Raji (cell line): ENCODE results near the gene NRM.

Experiments used
- POLR2A ChIP-seq: IDR thresholded peaks from 2 replicates; pipeline ENCODE4 v1.6.1; 2011; ENCODE audit warnings: low read depth, low read length, control low read depth; ENCODE audit not compliant: insufficient read depth

The NRM gene, protein sequence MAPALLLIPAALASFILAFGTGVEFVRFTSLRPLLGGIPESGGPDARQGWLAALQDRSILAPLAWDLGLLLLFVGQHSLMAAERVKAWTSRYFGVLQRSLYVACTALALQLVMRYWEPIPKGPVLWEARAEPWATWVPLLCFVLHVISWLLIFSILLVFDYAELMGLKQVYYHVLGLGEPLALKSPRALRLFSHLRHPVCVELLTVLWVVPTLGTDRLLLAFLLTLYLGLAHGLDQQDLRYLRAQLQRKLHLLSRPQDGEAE

DNA sequence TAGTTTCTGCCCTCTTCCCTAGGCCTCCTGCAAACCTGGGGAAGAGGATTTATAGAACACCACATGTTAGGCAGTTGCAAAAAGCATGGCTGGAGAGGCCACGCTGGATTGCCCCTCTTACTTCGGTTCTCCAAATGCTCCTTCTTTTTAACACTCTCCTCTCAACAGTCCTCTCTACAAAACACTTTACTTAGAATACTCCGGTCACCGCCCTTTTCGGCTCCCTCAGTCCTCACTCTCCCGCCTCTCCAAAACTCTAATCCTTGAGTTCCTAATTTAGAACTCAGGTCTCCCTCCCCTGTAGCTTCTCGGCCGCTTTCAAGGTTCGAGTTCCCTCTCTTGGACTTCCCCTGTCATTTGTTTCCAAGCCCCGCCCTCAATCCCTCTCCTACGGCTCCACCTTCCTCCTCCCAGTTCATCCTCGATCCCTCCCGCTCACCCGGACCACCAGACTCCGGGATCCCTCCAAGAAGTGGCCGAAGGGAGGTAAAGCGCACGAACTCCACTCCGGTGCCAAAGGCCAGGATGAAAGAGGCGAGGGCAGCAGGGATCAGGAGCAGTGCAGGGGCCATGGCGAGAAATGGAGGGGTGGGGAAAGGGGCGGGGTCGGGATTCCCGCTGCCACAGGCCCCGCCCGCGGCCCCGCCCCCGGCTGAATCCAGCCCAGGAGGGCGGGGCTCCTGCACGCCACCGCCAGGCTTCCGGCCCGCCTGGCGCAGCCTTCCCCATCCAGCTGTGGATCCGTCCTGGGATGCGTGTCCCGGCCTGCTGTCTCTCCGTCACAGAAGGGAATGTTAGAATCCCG lies at the start of gene NRM:
Gene NRM, minus strand, starts transcription at position 582 of the 805 bp plus-strand sequence. Its CDS starts 10 bp downstream, at position 572.
- TF ChIP-seq POLR2A: peak; percentile 76

DNA sequence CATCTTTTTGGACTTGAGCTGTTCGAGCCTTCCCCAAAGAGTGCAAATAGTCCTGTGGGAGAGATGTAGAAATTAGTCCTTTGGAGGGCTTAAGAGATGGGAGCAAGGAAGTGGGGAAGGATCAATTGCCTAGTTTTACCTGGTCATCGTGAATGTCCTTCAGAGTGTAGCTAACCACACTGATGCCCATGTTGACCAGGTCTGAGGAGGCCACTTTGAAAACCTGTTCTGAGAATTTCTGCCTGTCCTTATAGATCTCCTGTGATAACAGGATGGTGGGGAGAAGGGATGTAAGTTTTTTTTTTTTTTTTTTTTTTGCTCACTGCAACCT lies 49.7 kb upstream of the NRM start:
- TF ChIP-seq POLR2A: no peak

DNA sequence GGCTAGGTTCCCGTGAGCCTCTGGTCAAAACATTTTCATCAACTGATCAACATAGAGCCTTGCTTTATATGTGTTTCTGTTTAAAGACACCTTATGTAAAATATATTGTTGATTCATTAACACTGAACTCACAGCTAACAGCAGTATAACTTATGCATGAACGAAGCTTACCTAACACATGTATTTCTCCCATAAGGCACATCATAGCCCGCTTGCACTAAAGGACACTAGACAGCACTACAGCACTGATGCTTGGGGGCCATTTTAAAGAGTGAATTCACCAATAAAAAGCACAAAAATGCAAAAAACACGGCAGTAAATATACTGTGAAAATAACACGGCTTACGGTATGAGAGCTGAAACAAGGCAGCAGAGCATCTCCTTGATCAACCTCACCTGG lies 47.7 kb upstream of the NRM start:
- no peak for TF ChIP-seq POLR2A

DNA sequence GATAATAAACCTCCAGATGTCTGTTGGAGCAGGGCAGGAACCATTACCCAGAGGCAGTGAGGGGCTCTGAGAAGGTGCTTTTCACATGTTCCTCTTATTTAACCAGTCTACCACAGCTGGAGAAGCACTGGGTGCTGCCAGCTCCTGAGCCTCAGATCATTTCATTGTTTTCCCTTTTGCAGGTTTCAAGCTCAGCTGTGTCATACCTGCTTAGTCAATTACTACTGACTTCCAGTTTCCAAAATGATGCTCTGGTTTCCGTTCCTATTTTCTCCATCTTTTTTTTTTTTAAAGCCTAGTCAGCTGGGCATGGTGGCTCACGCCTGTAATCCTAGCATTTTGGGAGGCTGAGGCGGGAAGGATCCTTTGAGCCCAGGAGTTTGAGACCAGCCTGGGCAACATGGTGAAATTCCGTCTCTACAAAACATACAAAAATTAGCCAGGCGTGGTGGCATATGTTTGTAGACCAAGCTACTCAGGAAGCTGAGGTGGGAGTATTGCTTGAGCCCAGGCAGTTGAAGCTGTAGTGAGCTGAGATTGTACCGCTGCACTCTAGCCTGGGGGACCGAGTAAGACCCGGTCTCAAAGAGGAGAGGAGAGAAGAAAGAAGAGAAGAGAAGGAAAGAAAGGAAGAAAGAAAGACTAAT lies 45.0 kb upstream of the NRM start:
- no peak for TF ChIP-seq POLR2A

DNA sequence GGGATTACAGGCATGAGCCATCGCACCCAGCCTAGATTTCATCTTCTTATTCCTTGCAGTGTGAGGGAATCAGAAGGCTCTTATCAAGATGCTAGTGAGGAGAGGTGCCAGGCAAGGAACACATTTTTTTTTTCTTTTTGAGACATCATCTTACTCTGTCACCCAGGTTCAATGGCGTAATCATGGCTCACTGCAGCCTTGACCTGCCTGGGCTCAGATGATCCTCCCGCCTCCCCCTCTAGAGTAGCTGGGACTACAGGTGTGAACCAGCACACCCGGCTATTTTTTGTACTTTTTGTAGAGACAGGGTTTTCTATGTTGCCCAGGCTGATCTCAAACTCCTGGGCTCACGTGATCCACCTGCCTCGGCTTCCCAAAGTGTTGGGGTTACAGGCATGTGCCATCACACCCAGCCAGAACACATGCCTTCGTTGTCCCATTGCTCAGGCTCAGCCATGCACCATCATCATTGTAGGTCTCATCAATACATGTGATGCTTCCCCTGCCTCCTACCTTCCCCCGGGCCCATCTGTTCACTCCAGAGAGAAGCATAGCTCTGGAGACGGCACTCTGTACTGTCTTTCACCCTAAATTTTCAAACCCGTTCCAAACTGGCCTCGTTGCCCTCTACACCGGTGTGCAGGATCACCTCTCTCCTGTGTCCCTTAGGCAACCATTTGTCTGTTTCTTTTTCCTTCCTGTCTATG lies 41.6 kb upstream of the NRM start:
- no peak for TF ChIP-seq POLR2A

DNA sequence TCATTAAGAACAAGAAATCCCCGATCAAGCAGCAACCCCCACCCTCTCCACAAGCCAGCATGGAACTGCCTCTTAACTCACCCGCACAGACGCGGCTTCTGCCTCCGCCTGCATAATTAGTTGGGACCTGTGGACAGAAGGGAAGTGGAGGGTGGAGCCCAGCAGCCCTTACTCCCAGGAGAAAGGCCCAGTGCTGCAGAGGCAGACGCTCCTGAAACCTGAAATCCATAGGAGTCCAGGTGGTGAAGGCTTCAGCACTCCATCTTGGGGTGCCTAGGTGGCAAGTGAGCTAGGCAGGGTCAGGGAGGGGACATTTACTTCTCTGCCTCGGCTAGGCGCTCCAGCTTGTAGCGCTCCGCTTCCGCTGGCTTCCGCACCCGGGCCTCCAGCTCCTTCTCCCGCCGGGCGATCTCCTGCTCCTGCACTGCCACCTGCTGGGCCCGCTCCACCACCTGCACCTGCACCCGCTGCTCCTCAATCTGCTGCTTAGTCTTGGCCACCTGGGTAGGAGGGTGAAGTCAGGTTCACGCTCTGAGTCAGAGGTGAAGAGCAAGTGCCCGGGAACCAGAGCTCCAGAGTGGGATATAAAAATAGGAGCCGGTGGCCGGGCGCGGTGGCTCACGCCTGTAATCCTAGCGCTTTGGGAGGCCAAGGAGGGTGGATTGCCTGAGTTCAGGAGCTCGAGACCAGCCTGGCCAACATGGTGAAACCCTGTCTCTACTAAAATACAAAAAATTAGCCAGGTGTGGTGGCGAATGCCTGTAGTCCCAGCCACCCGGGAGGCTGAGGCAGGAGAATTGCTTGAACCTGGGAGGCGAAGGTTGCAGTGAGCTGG lies 40.0 kb upstream of the NRM start:
- TF ChIP-seq POLR2A: no peak

DNA sequence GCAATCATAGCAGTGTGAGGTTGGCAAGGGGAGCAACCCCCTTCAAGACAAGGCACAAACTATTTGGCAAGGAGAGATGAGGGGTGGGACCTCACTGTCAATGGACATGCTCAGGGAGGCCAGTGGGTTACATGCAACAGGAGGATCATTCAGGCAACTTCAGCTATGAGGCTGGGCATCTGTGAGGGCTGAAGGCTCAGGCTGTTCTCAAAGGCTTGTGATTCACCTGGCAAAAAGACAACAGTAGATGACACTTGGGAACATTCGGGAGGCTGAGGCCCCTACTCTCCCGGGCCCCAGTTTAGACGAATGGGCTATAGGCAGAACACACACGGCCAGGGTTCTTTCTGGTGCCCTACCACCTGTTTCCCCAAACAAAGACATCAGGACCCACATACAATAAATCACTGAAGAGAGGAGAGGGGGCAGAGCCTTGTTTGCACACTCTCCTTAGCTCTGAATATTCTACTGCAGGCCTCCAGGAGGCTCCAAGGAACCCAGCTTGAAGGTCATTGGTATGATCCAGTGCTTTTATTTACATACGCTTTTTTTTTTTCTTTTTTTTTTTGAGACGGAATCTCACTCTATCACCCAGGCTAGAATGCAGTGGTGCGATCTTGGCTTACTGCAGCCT lies 37.3 kb upstream of the NRM start:
- no peak for TF ChIP-seq POLR2A

DNA sequence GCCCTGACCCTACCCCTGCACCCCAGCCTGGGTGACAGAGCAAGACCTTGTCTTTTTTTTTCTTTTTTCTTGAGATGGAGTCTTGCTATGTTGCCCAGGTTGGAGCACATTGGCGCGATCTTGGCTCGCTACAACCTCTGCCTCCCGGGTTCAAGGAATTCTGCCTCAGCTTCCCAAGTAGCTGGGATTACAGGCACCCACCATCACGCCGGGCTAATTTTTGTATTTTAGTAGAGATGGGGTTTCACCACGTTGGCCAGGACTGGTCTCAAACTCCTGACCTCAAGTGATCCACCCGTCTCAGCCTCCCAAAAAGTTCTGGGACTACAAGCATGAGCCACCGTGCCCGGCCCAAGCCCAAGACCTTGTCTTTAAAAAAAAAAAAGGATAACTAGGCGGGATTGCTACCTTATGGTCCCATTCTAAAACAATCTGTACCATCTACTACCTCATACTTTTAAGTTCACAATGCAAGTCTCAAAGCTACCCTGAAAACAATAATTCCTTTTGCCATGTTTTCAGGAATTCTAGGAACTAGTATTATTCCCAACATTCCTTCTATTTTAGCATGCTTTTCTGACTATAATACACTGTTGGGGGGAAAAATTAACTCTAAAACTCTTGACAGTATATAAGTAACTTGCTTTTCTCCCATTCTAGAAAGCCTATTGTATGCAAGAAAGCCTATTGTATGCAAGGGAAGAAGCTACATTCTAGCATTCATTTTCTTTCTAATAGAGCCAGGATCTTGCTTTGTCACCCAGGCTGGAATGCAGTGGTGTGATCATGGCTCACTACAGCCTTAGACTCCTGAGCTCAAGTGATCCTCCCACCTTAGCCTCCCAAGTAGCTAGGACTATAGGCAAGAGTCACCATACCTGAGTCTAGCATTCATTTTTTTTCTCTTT lies 36.0 kb upstream of the NRM start:
- TF ChIP-seq POLR2A: no peak

DNA sequence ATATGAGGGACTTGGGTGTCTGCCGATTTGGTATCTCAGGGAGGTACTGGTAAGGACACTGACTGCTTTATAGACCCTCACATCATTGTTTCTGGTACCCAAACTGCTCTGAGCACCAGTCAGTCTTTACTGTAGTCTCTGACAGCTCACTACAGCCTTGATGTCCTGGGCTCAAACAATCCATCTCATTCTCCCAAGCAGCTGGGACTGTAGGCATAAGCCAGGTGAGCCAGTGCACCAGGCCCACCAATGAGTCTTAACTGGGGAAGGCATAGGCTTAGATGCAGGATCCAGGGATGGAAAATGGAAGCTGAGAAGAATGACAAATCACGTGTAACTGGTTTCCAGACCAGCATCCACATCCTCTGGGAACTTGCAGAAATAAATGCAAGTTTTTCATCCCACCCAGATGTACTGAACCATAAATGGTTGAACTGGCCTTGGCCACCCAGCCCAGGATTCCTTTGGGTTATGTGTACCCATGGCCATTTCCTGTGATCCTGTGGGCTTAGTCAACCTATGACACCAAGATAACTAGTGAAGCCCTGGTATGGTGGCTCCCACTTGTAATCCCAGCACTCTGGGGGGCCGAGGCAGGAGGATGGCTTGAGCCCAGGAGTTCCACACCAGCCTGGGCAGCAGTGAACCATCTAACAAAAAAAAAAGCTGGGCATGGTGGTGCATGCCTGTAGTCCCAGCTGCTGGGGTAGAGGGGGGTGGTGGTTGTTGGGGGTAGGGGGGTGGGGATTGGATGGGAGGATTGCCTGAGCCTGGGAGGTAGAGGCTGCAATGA lies 35.1 kb upstream of the NRM start:
- TF ChIP-seq POLR2A: peak; percentile 47

DNA sequence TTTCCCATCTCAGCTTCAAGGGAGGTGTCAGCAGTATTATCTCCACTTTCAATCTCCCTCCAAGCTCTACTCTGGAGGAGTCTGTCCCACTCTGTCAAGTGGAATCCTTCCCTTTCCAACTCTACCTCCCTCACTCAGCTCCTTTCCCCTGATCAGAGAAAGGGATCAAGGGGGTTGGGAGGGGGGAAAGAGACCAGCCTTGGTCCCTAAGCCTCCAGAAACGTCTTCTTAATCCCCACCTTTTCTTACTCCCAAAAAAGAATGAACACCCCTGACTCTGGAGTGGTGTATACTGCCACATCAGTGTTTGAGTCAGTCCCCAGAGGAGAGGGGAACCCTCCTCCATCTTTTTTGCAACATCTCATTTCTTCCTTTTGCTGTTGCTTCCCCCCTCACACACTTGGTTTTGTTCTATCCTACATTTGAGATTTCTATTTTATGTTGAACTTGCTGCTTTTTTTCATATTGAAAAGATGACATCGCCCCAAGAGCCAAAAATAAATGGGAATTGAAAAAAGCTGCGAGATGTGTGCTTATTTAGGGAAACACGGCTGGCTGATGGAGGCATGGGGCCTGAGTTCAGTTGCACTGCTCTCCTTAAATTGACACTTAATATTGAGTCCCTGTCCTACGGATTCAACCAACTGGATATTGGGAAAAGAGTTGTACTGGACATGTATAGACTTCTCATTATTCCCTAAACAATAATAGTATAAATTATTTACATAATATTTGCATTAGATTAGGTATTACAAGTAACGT lies 34.3 kb upstream of the NRM start:
- TF ChIP-seq POLR2A: no peak

DNA sequence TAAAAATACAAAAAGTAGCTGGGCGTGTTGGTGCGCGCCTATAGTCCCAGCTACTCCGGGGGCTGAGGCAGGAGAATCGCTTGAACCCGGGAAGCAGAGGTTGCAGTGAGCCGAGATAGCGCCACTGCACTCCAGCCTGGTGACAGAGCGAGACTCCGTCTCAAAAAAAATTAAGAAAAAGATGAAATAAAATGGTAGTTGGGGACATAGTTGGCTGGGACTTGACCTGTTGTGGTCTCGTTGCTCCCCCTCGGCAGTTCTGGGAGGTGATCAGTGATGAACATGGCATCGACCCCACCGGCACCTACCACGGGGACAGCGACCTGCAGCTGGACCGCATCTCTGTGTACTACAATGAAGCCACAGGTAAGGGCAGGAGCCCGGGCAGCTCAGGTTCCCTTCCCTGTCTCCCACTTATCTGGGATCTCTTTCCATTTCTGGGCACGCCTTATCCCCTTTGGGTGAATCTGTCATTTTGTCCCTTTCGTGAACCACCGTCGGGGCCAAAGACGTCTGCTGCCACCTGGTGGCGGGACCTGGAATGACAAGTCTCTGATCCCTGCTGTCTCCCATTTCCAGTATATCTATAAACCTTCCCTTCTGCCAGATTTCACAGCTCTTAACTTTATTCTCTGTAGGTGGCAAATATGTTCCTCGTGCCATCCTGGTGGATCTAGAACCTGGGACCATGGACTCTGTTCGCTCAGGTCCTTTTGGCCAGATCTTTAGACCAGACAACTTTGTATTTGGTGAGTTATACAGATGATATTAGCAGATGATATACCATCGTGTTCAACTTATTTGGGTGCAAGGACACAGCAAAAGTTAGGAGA lies 31.7 kb upstream of the NRM start:
- TF ChIP-seq POLR2A: 0 out of 2 replicates have a peak, but pooled peaks have one; percentile 23
